ENCODE data around the gene ZNF24.

GRCh38 chr18:35362531-35362930 lies 18.3 kb upstream of the ZNF24 start:
- TF ChIP-seq CTCF (IDR thresholded peaks at IDR 0.05; ENCODE audit: low read length) (no peak), EZH2 (IDR thresholded peaks at IDR 0.05; ENCODE audit: borderline replicate concordance, low read length) (no peak)

Measured in OCI-LY1 (cell line).